HL-60/S4 treated with phorbol 12-myristate 13-acetate at 8.2 ng/mL for 4 days and 3 days (cell line): ENCODE data around the gene IDNK.
"Not testable (repeated sequence)": the region's sequence is repeated elsewhere in the genome, so short reads cannot be mapped to it uniquely, and the experiment has no call there.

Source experiments
- in situ Hi-C: fragments of 300-500 bp; cut with MboI; formaldehyde crosslinking; loops from 2 replicates; pipeline ENCODE4 v1.15.0; 2022; ENCODE audit warnings: low sequenced_read_pairs

Gene IDNK

GRCh38 chr9:83622939-83623678 lies at the start of gene IDNK:
IDNK (plus strand) TSS chr9:83623143; CDS start chr9:83623172, 29 bp downstream.
- in situ Hi-C loops = no loop called here

GRCh38 chr9:83574482-83574881 lies 48.5 kb upstream of the IDNK start:
- in situ Hi-C loops = no loop called here

GRCh38 chr9:83582029-83582428 lies 40.9 kb upstream of the IDNK start:
- in situ Hi-C loops = no loop called here

- in situ Hi-C loops = no loop called here
Observed at GRCh38 chr9:83583151-83584014, 39.6 kb upstream of the IDNK start.

GRCh38 chr9:83584995-83585394 lies 37.9 kb upstream of the IDNK start:
- in situ Hi-C loops = no loop called here

GRCh38 chr9:83588256-83588655 lies 34.7 kb upstream of the IDNK start:
- in situ Hi-C loops = no loop called here

GRCh38 chr9:83596899-83597504 lies 25.9 kb upstream of the IDNK start:
- in situ Hi-C loops = no loop called here

- in situ Hi-C loops = no loop called here
Observed at GRCh38 chr9:83598487-83598886, 24.5 kb upstream of the IDNK start.

GRCh38 chr9:83599071-83599470 lies 23.9 kb upstream of the IDNK start:
- in situ Hi-C loops = no loop called here

GRCh38 chr9:83601463-83601862 lies 21.5 kb upstream of the IDNK start:
- in situ Hi-C loops = no loop called here

- in situ Hi-C loops = not testable (repeated sequence)
Observed at GRCh38 chr9:83607620-83608019, 15.3 kb upstream of the IDNK start.

- in situ Hi-C loops = not testable (repeated sequence)
Observed at GRCh38 chr9:83613298-83613697, 9.6 kb upstream of the IDNK start.

GRCh38 chr9:83617299-83617698 lies 5.6 kb upstream of the IDNK start:
- in situ Hi-C loops = no loop called here

GRCh38 chr9:83620841-83621636 lies 1.9 kb upstream of the IDNK start:
- in situ Hi-C loops = no loop called here

GRCh38 chr9:83622433-83622938 lies 457 bp upstream of the IDNK start:
- in situ Hi-C loops = no loop called here

GRCh38 chr9:83623679-83624076 lies 735 bp downstream of the IDNK start:
- in situ Hi-C loops = no loop called here

- in situ Hi-C loops = no loop called here
Observed at GRCh38 chr9:83625178-83625577, 2.2 kb downstream of the IDNK start.

- in situ Hi-C loops = no loop called here
Observed at GRCh38 chr9:83628540-83628939, 5.6 kb downstream of the IDNK start.

- in situ Hi-C loops = no loop called here
Observed at GRCh38 chr9:83629433-83630104, 6.6 kb downstream of the IDNK start.

GRCh38 chr9:83630938-83631457 lies 8.1 kb downstream of the IDNK start:
- in situ Hi-C loops = no loop called here
